SW480 (cell line): Measurements from ENCODE around the gene CELF5.
"Not testable (repeated sequence)": the region's sequence is repeated elsewhere in the genome, so short reads cannot be mapped to it uniquely, and the experiment has no call there.

ENCODE experiments used
- DNase-seq: peaks from one replicate; pipeline ENCODE4 v3.0.0-alpha.2; 2016; ENCODE audit warnings: low spot score

CELF5 gene

DNA sequence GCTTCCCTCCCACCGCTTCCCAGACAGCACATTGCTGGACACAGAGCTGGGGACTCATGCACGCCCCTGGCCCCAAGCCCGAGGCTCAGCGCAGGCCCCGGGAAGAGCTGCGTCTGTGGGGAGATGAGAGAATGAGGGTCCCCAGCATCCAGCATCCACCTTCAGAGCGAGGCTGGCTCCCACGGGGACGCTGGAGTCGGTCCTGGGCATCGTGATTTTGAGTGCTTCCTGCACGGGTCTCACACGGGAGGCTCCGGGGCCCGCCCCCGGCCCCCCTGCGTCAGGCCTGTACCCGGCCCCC is 34.0 kb upstream of the CELF5 start:
- DNase-seq, result no peak

DNA sequence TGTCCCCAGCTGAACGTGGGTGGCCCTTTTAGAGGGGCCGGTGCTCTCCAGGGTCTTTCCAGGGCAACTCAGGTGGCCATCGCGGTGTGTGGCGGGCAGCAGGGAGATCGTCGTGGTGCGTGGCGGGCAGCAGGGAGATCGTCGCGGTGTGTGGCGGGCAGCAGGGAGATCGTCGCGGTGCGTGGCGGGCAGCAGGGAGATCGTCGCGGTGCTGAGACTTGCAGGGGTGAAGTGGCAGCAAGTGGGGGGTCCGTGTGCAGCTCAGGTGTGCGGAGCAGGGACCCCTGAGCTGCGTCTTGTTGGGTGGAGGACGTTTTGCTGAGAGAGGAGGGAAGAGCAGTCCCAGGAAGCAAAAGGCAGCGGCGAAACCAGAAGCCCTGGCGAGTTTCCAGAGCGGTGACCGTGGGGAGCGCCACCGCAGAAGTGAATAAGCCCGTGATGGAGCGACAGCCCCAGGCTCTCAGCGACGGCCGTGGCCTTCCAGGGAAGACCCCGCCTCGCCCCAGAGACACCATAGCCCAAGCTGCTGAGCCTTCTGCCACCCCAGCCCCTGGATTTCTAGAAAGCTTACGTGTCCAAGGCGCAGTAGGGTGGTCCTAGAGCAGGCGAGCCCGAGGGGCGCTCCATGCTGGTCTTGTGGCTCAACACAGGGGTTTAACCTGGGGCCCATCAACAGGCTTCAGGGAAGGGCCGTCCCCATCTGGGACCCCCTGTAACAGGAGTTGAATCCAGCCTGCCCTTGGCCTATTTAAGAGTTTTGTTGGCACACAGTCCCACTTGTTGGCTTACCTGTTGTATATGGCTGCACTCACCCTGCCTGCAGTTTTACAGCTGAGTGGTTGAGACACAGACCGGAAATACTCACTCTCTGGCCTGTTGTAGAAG is 33.3 kb upstream of the CELF5 start:
- no peak for DNase-seq

DNA sequence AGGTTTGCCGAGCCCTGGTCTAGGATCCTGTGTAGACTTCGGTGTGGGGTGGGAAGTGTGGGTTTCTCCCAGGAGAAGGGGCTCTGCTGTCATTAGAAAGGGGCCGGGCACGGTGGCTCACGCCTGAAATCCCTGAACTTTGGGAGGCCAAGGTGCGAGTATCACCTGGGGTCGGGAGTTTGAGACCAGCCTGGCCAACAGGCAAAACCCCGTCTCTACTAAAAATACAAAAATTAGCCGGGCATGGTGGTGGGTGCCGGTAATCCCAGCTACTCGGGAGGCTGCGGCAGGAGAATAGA is 32.7 kb upstream of the CELF5 start:
- not testable (repeated sequence) for DNase-seq

DNA sequence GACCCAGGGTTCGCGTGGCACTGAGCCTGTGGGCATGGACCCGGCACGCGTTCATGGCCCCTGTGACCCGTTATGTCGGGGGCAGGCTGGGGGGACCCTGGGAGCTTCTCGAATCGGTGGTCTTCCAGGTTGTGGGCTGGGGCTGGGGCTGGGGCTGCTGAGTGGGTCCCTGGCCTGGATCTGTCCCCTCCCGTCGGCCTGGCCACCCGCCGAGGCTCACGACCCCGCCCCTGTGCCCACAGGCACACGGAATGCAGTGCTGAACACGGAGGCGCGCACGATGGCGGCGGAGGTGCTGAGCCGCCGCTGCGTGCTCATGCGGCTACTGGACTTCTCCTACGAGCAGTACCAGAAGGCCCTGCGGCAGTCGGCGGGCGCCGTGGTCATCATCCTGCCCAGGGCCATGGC is 32.2 kb upstream of the CELF5 start:
- no peak for DNase-seq

DNA sequence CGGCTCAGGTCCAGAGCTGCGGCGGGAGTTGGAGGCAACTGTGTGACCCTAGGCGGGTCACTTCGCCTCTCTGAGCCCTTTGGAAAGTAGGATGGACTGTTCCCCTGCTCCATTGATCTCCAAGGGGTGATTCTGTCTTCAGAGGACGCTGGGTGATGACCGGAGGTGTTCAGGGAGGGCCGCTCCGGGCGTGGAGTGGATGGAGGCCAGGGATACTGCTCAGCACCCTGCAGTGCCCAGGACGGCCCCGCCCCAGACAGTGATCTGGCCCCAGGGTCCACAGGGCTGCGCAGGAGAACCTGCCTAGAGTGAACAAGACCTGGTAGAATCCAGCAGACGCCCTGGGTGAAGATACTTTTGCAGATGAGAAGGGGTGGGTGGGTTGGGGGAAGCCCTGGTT is 31.8 kb upstream of the CELF5 start:
- DNase-seq, result no peak

DNA sequence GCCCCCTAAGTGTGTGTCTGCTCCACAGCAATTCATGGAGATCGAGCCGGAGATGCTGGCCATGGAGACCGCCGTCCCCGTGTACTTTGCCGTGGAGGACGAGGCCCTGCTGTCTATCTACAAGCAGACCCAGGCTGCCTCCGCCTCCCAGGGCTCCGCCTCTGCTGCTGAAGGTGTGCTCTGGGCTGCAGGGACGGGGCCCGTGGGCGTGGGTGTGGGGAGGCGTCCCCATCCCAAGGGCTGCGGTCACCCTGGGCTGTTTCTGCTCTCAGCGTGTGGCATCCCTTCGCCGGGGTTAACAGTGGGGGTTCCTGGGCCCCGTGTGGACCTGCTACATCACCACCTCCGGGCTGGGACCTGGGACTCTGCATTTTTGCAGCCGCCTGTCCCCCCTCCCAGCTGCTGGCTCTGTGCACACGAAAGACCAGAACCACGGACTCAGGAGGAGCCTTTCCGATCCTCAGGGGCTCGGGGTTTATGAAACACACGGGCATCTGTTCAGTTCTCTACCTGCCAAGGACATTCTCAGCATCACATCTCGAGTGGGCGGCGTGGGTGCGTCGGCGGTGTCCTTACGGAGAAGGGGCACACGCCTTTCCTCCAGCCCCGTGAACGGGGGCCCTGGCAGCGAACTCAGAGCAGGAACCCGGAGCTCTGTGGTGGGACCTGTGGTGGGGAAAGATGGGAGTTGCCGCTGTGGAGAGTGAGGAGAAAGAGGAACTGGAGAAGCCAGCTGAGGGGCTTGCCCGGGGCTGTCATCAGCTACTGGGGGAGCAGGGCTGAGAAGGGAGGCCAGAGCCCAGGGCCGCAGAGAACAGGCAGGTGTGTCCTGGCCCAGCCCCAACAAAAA is 31.0 kb upstream of the CELF5 start:
- DNase-seq, result no peak

DNA sequence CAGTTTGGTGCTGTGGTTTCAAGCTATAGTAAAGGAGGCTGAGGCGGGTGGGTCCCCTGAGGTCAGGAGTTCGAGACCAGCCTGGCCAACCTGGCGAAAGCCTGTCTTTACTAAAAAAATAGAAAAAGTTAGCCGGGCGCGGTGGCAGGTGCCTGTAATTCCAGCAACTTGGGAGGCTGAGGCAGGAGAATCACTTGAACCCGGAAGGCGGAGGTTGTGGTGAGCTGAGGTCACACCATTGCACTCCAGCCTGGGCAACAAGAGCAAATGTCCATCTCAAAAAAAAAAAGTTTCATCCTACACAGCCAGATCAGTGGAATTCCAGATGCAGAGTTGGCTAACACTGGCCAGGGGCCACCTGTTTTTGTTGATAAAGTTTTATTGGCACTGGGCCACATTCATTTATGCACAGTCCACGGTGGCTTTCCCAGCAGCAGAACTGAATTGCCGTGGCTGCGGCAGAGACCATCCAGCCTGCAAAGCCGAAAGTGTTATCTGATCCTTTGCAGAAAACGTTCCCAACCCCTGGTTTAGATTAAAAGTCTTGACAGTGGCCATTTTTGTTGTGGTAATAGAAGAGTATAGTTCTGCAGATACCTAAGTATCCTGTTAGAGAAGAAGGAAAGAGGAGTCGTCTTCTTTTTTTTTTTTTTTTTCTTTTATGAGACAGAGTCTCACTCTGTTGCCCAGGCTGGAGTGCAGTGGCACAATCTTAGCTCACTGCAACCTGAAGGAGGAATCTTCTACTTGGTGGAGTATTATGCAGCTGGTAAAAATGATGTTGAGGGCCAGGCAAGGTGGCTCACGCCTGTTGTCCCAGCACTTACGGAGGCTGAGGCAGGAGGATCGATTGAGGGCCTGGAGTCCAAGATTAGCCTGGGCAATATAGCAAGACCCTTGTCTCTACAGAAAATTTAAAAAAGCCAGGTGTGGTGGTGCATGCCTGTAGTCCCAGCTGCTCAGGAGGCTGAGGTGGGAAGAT is 30.1 kb upstream of the CELF5 start:
- DNase-seq, result no peak

DNA sequence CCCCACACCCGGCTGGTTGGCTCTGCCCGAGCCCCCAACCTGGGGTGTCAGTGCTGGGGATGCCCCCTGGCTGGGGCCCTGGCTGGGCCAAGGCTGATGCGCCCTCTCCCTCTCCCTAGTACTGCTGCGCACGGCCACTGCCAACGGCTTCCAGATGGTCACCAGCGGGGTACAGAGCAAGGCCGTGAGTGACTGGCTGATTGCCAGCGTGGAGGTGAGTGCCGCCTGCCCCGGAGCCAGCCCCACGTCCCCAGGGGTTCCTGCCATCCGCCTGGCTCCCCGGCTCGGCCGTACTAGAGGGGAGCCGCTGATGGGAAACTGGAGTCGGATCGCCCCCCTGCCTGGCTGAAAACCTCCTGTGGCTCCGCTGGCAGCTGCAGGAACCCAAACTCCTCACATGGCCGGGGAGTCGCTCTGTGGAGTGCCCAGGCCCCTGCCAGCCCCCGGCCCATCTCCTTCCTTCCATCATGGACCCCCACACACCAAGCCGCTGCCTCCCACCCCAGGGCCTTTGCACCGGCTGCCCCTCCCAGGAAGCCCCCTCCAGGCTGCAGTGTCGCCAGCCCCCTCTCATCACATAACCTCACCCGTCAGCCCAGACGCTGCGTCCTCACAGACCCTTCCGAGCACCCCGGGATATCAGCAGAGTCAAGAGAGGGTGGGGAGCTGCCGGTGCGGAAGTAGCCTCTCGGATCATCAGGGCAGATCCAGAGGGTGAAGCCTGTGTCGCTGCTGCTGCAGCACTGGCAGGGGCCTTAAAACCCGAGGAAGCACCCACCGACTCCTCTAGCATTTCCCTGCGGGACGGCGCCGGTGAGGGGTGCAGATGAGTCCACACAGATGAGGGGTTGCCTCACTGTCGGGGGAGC is 28.2 kb upstream of the CELF5 start:
- DNase-seq, result no peak

DNA sequence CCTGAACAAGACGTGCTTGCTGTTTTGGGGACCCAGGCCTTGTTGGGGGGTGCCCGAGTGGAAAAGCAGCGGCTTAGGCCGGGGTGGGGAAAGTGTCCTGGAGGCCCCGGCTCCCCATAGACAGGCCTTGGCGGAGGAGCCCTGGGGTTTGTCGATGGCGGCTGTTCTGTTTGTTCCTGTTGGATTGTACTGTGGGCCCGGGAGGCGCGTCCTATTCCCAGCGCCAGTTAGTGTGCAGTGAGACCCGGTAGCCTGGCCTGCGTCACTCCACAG is 27.6 kb upstream of the CELF5 start:
- no peak for DNase-seq

DNA sequence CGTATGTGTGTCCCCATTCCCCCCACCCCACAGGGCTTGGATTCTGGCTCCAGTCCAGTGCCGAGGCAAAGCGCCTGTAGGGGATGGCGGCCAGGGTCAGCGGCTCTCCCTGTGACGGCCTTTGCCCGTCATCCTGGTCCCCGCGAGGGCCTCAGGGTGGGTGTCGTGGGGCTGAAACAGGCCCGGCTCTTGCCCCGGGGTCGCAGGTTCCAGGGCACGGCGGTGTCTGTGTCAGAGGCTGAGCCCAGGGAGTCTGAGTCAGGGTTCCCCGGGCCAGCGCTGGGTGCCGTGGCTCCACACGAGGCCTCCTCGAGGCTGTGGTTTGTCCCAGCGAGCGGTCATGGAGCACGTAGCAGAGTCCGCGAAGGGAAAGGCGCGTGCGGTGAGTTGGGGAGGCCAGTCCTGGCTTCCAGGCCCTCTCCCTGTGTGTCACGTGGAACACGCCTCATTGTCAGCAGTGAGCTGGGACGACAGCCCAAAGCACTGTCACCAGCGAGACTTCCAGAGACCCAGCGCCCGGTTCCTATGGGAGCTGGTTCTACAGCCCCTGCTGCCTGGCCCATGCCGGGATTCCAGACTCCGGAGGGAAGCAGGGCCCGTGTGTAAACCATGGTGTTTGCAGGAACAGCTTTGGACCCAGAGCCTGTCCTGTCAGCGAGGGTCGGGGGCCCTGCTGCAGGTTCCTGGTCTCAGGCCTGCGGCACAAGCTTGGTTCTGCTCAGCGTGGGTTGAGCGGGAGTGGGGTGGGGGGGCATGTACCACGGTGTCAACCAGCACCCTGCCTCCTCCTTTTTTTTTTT is 25.4 kb upstream of the CELF5 start:
- DNase-seq, result no peak

DNA sequence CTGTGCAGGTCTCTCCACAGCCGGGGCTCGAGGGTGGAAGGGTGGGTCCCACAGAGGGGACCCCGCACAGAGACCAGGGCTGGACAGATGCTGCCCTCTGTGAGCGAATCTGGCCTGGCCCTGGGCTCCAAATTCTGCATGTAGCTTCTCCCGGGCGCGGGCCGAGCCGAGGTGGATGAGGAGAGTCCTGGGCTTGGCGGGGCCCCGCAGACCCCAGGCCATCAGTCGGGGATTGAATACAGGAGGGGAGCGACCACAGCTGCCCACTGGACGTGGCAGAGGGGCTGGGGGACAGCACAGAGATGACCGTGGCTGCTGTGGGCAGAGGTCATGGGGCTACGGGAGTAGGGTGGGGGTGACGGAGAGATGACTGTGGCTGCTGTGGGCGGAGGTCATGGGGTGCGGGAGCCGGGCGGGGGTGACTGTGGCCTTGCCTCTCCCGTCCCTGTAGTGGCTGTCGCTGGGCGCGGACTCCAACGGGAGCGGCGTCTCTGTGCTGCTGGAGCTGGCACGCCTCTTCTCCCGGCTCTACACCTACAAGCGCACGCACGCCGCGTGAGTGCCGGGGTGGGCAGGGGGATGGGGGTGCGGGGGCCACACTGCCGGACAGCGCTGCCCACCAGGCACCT is 23.3 kb upstream of the CELF5 start:
- no peak for DNase-seq

DNA sequence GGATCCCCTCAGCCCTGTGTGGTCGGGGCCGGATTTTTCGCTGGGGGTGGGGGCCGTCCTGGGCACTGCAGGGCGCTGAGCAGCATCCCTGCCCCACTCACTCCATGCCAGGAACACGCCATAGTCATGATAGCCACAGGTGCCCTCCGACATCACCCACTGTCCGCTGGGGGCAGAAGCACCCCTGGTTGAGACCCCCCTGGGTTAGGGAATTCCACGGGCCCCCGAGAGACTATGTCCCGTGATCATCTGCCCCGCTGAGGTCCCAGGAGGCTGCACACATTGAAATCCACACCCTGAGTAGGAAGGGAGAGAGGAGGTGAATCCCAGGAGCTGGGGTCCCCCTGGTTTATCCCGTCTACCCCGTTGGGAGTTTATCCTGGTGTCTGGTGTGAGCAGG is 22.6 kb upstream of the CELF5 start:
- DNase-seq, result no peak

DNA sequence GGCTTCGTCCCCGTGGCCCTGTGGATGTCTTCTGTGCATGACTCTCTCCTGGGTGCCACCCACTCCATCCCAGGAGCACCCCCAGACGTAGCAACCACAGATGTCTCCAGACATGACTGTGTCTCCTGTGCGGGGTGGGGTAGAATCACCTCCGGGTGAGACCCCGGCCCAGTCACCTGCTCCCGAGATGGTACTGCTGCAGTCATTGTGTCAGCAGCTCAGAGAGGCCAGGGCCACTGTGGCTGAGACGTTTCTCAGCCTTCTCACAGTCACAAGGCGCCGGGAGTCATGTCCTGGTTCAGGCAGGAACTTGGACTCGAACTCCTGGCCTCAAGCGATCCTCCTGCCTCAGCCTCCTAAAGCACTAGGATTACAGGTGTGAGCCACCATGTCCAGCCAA is 22.1 kb upstream of the CELF5 start:
- DNase-seq, result no peak

DNA sequence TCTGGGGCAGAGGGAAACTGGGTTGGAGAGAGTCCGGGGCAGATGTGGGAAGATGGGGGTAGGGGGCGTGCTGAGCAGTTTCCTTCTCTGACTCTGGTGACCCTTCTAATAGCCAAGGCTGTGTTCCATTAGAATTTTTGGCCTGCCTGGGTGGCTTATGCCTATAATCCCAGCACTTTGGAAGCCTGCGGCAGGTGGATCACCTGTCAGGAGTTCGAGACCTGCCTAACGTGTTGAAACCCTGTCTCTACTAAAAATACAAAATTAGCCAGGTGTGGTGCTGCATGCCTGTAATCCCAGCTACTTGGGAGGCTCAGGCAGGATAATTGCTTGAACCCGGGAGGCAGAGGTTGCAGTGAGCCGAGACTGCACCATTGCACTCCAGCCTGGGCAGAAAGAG is 21.6 kb upstream of the CELF5 start:
- DNase-seq, result not testable (repeated sequence)

DNA sequence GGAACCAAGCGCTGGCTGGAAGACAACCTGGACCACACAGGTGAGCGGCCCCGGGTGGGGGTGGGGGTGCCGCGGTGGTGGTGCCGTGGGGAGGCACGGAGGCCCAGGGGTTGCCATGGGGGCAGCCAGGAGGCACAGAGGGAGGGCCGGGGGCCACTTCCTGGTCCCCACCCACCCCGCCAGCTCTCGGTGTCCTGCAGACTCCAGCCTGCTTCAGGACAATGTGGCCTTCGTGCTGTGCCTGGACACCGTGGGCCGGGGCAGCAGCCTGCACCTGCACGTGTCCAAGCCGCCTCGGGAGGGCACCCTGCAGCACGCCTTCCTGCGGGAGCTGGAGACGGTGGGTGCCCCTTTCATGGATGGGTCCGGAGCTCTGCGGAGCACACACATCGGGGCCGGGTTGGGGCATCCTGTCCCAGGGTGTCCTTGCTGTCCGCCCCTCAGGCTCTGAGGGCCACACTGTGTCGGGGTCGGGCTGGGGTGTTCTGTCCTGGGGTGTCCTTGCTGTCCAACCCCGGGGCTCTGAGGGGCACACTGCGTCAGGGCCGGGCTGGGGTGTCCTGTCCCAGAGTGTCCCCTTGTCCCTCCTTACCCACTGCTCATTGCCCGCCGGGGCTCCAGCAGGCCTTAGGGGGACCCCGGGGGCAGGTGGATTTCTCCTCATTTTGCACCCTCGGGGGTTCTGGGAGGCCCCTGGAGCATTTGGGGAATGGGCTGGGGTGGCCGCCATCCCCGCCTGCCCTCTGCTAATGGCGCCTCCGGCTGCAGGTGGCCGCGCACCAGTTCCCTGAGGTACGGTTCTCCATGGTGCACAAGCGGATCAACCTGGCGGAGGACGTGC is 20.4 kb upstream of the CELF5 start:
- no peak for DNase-seq

DNA sequence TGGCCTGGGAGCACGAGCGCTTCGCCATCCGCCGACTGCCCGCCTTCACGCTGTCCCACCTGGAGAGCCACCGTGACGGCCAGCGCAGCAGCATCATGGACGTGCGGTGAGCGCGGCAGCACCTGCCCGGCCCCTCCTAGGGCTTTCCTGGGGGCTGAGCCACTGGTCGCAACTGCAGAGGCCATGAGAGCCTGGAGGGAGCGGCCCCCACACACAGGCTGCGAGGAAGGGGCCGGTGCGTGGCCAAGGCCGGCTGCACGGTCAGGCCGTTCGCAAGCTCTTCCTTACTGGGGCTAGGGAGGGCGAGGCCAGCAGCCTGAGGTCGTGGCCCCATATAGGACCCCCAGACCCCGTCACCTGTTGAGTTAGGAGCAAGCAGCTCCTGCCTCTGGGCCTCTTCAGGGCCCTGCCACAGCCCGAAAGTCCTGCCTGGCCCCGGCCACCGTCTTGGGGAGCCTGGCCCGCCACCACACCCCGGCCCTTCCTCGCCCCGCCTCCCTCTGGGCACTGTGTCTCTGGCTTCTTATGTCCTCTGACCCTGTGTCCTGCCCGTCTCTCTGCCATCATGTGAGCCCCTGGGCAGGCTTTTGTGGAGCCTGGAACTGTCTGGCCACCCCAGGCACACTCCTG is 19.7 kb upstream of the CELF5 start:
- DNase-seq, result no peak

DNA sequence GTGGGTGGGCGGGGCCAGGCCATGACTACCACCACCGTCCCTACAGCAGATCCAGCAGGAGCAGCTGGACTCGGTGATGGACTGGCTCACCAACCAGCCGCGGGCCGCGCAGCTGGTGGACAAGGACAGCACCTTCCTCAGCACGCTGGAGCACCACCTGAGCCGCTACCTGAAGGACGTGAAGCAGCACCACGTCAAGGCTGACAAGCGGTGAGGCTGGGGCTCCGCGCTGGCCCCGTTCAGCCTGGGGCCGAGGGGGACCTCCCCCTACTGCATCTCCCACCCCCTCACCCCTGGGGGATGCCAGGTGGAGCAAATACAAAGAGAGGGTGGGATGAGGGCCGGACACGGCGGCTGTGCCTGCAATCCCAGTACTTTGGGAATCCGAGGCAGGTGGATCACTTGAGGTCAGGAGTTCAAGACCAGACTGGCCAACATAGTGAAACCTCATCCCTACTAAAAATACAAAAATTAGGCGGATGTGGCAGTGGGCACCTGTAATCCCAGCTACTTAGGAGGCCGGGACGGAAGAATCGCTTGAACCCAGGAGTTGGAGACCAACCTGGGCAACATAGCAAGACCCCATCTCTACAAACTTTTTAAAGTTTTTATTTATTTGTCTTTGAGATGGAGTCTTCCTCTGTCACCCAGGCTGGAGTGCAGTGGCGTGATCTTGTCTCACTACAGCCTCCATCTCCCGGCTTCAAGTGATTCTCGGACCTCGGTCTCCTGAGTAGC is 18.1 kb upstream of the CELF5 start:
- no peak for DNase-seq
